ENCODE results near the gene CAMKV.

GRCh38 chr3:49896345-49896744, 26.6 kb upstream of the CAMKV start:
- TF ChIP-seq SP1 (IDR thresholded peaks at IDR 0.05; ENCODE audit: low read depth) = no peak
- no peak for TF ChIP-seq CTCF (IDR thresholded peaks at IDR 0.05 in 2 of 3, conservative IDR thresholded peaks at IDR 0.05 in 1 of 3; ENCODE audit: borderline replicate concordance in 1 of 3, insufficient read depth in 1 of 3, low read depth in 2 of 3, low read length in 2 of 3)
- no peak for TF ChIP-seq POLR2A (IDR thresholded peaks at IDR 0.05; ENCODE audit: borderline replicate concordance, extremely low read depth, insufficient read depth, insufficient read length)
- no peak for TF ChIP-seq RAD21 (IDR thresholded peaks at IDR 0.05; ENCODE audit: low read depth)
- TF ChIP-seq ZBTB33 (IDR thresholded peaks at IDR 0.05; ENCODE audit: extremely low read depth, insufficient replicate concordance, low read length) = no peak
- TF ChIP-seq SIN3A (IDR thresholded peaks at IDR 0.05; ENCODE audit: low read depth) = no peak
- TF ChIP-seq EZH2phosphoT487 (IDR thresholded peaks at IDR 0.05; ENCODE audit: borderline replicate concordance) = no peak
